Activated gamma-delta T cell (primary cell): ENCODE results near the gene TLCD2.
"Not testable (repeated sequence)": the region's sequence is repeated elsewhere in the genome, so short reads cannot be mapped to it uniquely, and the experiment has no call there.

Source experiments
- DNase-seq: peaks from one replicate; lab custom pipeline; 2025; lab: John Stamatoyannopoulos, UW
- total RNA-seq, 2 donors: gene quantifications; one replicate each; lab custom pipeline; 2026; lab: John Stamatoyannopoulos, UW

The TLCD2 gene
- total RNA-seq = 4.8 to 7.3 reads per million in 2 donors

GRCh38 chr17:1709971-1710806 lies at the start of gene TLCD2:
TSS of gene TLCD2 (minus strand) at chr17:1710377. CDS start at chr17:1710242, 135 bp downstream.
- DNase-seq = no peak

- DNase-seq = no peak
Observed at GRCh38 chr17:1759529-1759928, 49.4 kb upstream of the TLCD2 start.

- no peak for DNase-seq
Observed at GRCh38 chr17:1758807-1759206, 48.6 kb upstream of the TLCD2 start.

- no peak for DNase-seq
Observed at GRCh38 chr17:1755827-1756262, 45.7 kb upstream of the TLCD2 start.

- no peak for DNase-seq
Observed at GRCh38 chr17:1755252-1755826, 45.2 kb upstream of the TLCD2 start.

GRCh38 chr17:1754430-1755112 lies 44.4 kb upstream of the TLCD2 start:
- no peak for DNase-seq

GRCh38 chr17:1753767-1754429 lies 43.7 kb upstream of the TLCD2 start:
- DNase-seq = no peak

GRCh38 chr17:1752425-1753262 lies 42.5 kb upstream of the TLCD2 start:
- DNase-seq = no peak

- no peak for DNase-seq
Observed at GRCh38 chr17:1750628-1751027, 40.5 kb upstream of the TLCD2 start.

GRCh38 chr17:1746975-1747543 lies 36.9 kb upstream of the TLCD2 start:
- no peak for DNase-seq

- no peak for DNase-seq
Observed at GRCh38 chr17:1745513-1746020, 35.4 kb upstream of the TLCD2 start.

GRCh38 chr17:1744551-1745512 lies 34.7 kb upstream of the TLCD2 start:
- no peak for DNase-seq

- no peak for DNase-seq
Observed at GRCh38 chr17:1743088-1743439, 32.9 kb upstream of the TLCD2 start.

GRCh38 chr17:1742371-1743087 lies 32.4 kb upstream of the TLCD2 start, which contains the start of gene SERPINF2:
TSS of gene SERPINF2 (plus strand) at chr17:1742871. CDS start at chr17:1744996, 2,125 bp downstream.
- no peak for DNase-seq

GRCh38 chr17:1741899-1742298 lies 31.7 kb upstream of the TLCD2 start:
- DNase-seq = not testable (repeated sequence)

GRCh38 chr17:1737531-1738291 lies 27.5 kb upstream of the TLCD2 start:
- DNase-seq = no peak

- DNase-seq = no peak
Observed at GRCh38 chr17:1736348-1737281, 26.4 kb upstream of the TLCD2 start.
